HAP-1 (cell line): ENCODE measurements around the gene FBXO2.

Experiments
- DNase-seq, 2 experiments: peaks; one replicate each; pipeline ENCODE4 v3.0.0-alpha.2; 2016 to 2020; ENCODE audit warnings: low spot score in 2 of 2
- H3K27me3 ChIP-seq: fragments of 250-450 bp; sonication (Bioruptor Pico); 2 replicates; pipeline ENCODE4 v1.5.1; 2020; ENCODE audit warnings: low read depth, mild to moderate bottlenecking, moderate library complexity
- H3K36me3 ChIP-seq: fragments of 250-450 bp; sonication (Bioruptor Pico); replicated peaks from 2 replicates; pipeline ENCODE4 v1.5.1; 2020; ENCODE audit warnings: mild to moderate bottlenecking
- H3K4me1 ChIP-seq: fragments of 250-450 bp; sonication (Bioruptor Pico); 2 replicates; pipeline ENCODE4 v1.5.1; 2020; ENCODE audit warnings: mild to moderate bottlenecking
- H3K4me3 ChIP-seq: fragments of 250-450 bp; sonication (Bioruptor Pico); 2 replicates; pipeline ENCODE4 v1.5.1; 2020; ENCODE audit warnings: mild to moderate bottlenecking, moderate library complexity
- H3K9me3 ChIP-seq: fragments of 250-450 bp; sonication (Bioruptor Pico); 2 replicates; pipeline ENCODE4 v1.5.1; 2020; ENCODE audit warnings: mild to moderate bottlenecking, moderate library complexity
- in situ Hi-C: fragments of 300-500 bp; cut with MboI; formaldehyde crosslinking; loops from 3 replicates; pipeline ENCODE4 v1.14.3; 2020; ENCODE audit warnings: low sequenced_read_pairs, inconsistent platforms, mixed read lengths

The FBXO2 gene

DNA sequence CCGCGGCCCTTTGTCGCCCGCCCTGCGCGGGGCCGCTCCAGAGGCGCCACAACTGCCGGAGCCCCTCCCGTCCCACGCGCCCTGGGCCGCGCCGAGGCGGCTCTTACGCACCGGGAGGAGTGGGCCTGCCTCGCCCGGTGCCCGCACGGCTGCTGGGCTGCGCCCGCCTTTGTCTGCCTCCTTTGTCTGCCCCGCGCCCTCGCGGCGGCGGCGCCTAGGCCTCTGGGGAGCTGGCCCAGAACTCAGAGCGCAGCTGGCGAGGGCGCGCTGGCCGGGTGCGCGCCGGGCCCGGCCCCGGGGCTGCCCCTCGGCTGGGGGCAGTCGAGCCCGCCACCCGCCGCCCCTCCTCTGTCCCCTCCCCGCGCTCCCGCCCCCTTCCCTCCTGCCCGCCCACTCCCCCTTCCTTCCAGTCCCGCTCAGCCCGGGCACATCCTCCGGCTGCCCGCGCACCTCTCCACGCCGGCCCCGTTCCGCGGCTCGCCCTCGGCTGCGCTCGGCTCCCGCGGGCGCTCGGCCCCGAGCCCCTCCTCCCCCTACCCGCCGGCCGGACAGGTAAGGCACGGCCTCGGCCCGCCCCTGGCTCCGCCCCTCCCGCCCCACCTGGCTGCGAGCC, 37.2 kb upstream of the FBXO2 start, which contains the start of gene DRAXIN:
DRAXIN (plus strand) TSS at position 409 of the 613 bp plus-strand sequence. CDS start 14,549 bp downstream, outside the sequence.
- H3K4me1 ChIP-seq = peaks cover 21% of the 10 kb centered on the region
- no peaks in the 10 kb centered on the region for H3K9me3 ChIP-seq
- H3K27me3 ChIP-seq = peaks cover 3% of the 10 kb centered on the region; the same call in 1 of the 2 replicates
- in situ Hi-C loops = no loop called here
- peak within 1 kb of the TSS; percentile 47 for H3K4me3 ChIP-seq
- H3K36me3 ChIP-seq = no peaks in the 10 kb centered on the region
- peak; percentile 32 to 77 for DNase-seq

DNA sequence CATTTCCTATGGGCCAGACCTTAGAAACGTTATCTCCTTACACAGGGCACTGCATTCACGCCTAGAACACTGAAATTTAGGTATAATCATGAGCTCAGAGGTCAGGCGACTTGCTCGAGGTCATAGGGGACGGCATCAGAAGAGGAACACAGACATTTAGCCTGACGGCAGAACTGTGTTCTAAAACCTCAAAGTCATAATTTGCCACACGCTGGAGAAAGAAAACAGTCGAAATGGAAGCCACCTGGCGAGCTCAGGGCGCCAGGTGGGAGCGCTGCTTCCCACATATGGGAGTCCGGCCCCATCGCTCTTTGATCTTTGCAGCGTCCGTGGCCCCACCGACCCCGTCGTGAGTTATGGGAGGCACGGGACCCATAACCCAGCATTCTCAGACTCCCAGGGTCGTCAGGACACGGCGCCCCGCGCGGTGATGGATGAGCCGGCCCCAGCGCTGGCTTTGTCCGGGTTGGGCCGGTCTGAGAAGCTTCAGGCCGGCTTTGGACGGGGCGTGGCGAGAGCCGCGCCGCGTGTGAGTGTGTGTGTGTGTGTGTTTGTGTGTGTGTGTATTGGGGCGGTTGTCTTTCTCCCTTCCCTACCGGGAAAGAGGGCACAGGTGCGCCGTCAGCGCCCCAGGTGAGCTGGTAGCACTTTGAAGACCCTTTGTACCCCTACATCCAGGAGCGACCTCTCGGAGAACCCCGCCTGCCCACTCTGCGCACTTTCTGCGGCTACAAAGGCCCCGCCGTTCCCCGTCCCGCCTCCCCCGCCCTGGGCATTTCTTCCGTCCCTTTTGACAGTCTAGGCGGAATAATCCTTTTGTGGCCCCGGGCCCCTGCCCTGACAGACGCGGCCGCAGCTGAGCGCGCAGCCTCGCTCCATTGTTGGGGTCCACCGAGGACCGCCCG, 36.4 kb upstream of the FBXO2 start:
- in situ Hi-C loops = no loop called here
- Histone ChIP-seq H3K36me3 (no peaks in the 10 kb centered on the region), H3K4me1 (peaks cover 21% of the 10 kb centered on the region), H3K4me3 (peak overlapping the region; percentile 47), H3K9me3 (no peaks in the 10 kb centered on the region), H3K27me3 (peaks cover 3% of the 10 kb centered on the region; the same call in 1 of the 2 replicates)
- DNase-seq = peak; percentile 27 to 70

DNA sequence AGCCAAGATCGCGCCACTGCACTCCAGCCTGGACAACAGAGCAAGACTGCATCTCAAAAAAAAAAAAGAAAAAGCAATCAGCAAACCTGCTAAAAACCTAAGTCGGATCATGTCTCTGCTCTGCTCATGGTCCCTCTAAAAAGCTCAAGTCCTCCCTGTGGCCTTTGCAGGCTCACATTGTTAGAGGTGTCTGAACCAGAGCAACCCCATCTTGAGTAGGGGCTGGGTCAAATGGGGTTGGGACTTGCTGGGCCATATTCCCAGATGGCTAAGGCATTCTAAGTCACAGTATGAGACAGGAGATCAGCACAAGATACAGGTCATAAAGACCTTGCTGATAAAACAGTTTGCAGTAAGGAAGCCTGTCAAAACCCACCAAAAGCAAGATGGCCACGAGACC, 34.3 kb upstream of the FBXO2 start:
- no peak overlapping the region for H3K4me3 ChIP-seq
- H3K9me3 ChIP-seq = no peaks in the 10 kb centered on the region
- DNase-seq = no peak
- peaks cover 26% of the 10 kb centered on the region for H3K4me1 ChIP-seq
- in situ Hi-C loops = no loop called here
- peaks cover 3% of the 10 kb centered on the region; the same call in 1 of the 2 replicates for H3K27me3 ChIP-seq
- no peaks in the 10 kb centered on the region for H3K36me3 ChIP-seq

DNA sequence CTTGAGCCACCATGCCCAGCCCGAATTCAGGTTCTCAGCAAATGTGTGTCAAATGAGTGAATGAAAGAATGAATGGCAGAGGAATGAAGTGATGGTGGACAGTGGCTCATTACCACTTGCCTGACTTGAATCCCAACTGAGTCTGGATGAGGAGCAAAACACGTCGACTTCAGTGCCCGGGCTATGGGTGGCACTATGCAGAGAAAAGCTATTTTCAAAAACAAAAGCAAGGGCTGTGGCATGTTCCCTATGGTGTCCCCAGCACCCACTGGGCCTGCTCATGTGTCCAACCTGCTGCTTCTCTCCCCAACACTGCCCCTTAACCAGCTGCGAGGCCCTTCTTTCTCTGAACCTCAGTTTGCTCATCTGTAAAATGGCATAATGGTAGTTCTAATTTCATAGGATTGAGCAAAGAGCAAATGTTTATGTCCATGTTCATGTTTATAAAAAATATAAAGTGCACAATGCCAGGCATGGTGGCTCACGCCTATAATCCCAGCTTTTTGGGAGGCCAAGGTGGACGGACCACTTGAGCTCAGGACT, 31.1 kb upstream of the FBXO2 start:
- in situ Hi-C loops = no loop called here
- DNase-seq = no peak
- H3K4me1 ChIP-seq = peaks cover 39% of the 10 kb centered on the region
- H3K27me3 ChIP-seq = no peaks in the 10 kb centered on the region
- no peaks in the 10 kb centered on the region for H3K9me3 ChIP-seq
- no peak overlapping the region for H3K4me3 ChIP-seq
- H3K36me3 ChIP-seq = peaks cover 3% of the 10 kb centered on the region; the same call in 1 of the 2 replicates

DNA sequence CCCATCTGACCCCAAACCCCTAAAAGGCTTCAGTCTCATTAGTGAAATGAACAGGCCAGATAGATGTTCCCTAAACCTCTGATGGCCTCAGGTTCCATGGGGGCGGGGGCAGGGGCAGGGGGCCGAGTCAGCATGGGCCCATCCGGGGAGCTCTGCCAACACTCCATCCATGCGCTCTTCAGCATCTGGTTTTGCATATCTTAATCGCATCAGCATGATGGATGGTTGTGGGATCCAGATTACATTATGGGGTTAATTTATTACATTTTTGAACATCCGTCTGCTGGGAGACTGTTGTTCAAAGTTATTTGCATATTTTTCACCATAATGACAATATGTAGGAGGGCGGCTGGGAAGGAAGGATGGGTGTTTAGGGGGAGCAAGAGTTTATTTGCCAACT, 29.8 kb upstream of the FBXO2 start:
- DNase-seq = peak in 1 of 2 experiments; percentile 26
- H3K36me3 ChIP-seq = peaks cover 8% of the 10 kb centered on the region; the same call in 1 of the 2 replicates
- H3K4me3 ChIP-seq = no peak overlapping the region
- no peaks in the 10 kb centered on the region for H3K9me3 ChIP-seq
- in situ Hi-C loops = no loop called here
- no peaks in the 10 kb centered on the region for H3K27me3 ChIP-seq
- peaks cover 29% of the 10 kb centered on the region for H3K4me1 ChIP-seq

DNA sequence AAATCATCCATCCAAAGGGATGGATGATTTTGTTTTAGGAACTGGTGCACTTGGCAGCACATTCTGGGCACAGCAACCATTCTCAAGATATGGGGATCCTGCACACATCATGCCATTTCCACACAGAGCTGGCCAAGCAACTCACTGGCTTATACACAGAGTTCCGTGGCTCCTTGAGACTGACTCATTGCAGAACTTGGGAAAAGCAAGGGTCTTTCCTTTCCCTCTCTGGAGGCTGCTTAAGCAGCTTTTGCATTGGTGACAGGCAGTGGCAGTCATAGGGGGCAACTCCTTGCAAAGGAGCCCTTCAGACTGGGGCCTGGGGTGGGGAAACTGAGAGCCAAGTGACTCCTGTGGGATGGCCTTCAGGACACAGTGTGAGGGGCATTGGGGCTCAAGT, 28.6 kb upstream of the FBXO2 start:
- Histone ChIP-seq H3K9me3 (no peaks in the 10 kb centered on the region), H3K36me3 (peaks cover 14% of the 10 kb centered on the region), H3K4me3 (no peak overlapping the region), H3K27me3 (no peaks in the 10 kb centered on the region), H3K4me1 (peaks cover 28% of the 10 kb centered on the region)
- in situ Hi-C loops = no loop called here
- DNase-seq = no peak

DNA sequence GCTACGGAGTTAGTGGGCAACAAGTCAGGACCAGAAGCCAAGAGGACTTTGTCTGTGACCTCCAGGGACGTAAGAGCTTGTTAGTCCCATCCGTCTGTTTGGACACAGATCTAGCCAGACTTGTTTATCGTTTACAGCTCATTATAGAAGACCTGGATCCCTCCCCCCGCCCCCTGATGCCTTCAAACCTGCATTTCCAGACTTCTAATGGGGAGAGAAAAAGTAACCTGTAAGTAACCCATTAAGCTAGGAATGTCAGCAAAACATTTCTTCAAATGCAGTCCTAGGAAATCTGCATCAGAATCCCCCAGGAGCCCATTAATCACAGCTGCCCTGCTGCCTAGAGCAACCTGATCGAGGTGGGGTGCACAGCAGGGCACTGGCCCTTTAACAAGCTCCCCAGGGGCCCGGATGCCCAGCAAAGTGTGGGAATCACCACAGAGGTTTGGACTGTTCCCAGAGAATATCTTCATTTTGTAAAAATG, 28.1 kb upstream of the FBXO2 start:
- no peaks in the 10 kb centered on the region for H3K9me3 ChIP-seq
- no peaks in the 10 kb centered on the region for H3K27me3 ChIP-seq
- peaks cover 17% of the 10 kb centered on the region for H3K36me3 ChIP-seq
- H3K4me1 ChIP-seq = peaks cover 28% of the 10 kb centered on the region
- DNase-seq = peak; percentile 38 to 53
- H3K4me3 ChIP-seq = no peak overlapping the region
- in situ Hi-C loops = no loop called here

DNA sequence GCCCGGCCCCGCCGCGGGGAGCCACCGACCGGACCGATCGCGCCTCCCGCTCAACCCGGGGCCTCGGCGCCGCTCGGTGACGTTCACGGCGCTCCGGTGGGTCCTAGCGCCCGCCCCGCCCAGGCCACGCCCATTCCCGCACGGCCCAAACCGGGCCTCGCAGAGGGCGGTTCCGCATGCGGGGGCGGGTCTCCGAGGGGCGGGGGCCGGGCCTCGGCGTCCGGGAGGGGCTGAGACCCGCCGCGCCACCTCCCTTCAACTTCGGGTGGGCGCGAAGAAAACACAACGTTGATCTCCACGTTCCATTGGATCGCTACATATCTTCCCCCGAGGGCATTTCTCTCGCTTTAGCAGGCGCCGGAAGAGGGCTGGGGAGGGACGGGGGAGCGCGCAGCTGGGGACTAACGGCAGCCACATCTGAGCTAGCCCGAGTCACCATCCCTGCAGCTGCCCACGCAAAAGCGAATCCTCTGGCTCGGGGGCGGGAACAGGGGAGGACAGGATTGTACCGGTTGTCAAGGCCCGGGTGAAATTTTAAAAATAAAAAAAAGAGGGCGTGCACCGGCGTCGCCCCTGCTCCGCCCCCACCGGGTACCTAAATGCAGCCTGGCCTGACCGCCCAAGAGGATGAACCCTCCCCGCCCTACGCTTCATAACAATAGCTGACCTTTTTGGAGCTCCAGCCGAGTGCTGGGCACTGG, 27.0 kb upstream of the FBXO2 start, which contains the start of gene MAD2L2:
MAD2L2 (minus strand) TSS at position 78 of the 701 bp plus-strand sequence. CDS start 547 bp downstream, outside the sequence.
- Histone ChIP-seq H3K9me3 (no peaks in the 10 kb centered on the region), H3K36me3 (peaks cover 28% of the 10 kb centered on the region), H3K4me3 (peak within 1 kb of the TSS; percentile 94), H3K4me1 (peaks cover 28% of the 10 kb centered on the region), H3K27me3 (no peaks in the 10 kb centered on the region)
- in situ Hi-C loops = no loop called here
- DNase-seq = peak; percentile 89 to 95

DNA sequence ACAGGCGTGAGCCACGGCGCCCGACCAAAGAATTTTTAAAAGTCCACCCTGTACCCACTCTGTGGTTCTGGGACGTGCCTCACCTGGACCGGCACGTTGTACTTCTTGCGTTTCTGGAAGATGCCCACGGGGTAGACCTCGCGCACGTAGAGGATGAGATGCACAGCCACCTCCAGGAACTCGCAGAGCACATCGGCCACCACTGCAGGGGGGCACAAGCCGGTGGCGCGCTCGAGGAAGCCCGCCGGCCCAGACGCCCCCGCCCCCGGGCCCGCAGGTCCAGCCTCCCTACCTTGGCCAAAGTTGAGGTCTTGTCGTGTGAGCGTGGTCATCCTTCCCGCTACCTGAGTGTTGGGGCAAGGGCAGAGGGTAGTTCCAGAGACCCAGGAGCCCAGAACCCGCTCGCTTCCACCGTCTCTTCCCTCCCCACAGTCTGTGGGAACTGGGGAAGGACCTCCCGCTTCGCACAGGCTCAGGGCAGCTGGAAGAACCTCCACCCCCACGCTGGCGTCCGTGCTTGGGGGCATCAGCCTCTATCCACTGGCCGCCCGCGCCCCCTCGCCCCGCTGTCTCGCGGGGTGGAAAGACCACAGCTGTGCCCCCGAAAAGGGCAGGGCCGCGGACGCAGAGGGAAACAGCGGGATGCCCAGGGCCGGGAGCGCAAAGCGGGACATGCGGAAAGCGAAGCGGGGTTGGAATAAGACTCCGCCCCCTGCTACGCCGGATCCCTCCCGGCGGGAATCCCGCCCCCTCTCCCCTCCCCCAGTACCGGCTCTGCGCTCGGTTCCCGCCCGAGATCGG, 26.2 kb upstream of the FBXO2 start:
- in situ Hi-C loops = no loop called here
- DNase-seq = no peak

DNA sequence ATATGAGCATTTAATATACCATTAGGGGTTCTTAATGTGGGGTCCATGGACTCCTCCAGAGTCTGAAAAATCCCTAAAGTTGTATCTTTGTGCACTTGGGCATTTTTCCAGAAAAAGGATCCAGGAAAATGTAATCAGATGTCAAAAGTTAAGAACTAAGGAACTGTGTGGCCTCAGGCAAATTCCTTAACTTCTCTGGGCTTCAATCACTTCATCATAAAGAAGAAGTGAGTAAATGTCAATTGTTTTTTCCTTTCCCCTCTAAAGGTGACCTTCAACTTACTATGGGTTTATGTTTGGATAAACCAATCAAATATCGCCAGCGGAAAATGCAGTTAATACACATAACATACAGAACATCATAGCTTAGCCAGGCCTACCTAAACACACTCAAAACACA, 24.2 kb upstream of the FBXO2 start:
- in situ Hi-C loops = no loop called here
- DNase-seq = no peak
- H3K27me3 ChIP-seq = no peaks in the 10 kb centered on the region
- no peaks in the 10 kb centered on the region for H3K9me3 ChIP-seq
- peaks cover 23% of the 10 kb centered on the region for H3K4me1 ChIP-seq
- H3K36me3 ChIP-seq = peaks cover 56% of the 10 kb centered on the region
- no peak overlapping the region for H3K4me3 ChIP-seq

More for the DNA sequence above, 26.2 kb upstream of the FBXO2 start:
- peaks cover 28% of the 10 kb centered on the region for H3K4me1 ChIP-seq
- no peaks in the 10 kb centered on the region for H3K9me3 ChIP-seq
- peak overlapping the region; percentile 94 for H3K4me3 ChIP-seq
- peaks cover 36% of the 10 kb centered on the region for H3K36me3 ChIP-seq
- no peaks in the 10 kb centered on the region for H3K27me3 ChIP-seq

DNA sequence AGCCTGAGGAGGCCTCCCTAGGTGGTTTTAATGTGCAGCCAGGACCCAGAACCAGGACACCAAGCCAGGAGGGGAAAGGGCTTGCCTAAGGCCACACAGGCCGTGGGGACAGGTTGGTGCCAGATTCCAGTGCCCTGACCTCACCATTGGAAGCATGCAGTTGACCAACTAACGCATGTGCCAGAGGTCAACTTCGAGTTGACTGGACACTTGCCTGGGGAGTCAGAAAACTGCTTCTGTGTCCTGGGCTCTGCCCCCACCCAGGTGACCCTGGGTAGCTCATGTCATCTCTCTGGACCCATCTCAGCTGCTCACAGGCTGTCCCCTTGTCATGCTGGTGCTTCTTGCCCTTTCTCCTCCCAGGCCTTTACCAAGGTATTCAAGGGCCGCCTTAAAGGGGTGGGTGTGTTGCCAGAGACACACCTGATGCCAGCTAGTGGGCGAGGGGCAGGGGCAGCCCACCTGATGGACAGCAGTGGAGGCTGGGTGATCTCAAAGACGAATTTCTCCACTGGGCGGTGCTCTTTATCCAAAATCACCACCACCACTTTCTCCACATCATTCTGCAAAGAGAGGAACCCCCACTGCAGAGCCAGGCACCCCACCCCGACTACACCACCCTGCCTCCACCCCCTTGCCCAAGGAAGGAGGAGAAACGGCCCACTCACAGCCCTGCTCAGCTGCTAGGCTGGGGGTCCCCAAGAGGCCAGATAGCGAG, 22.3 kb upstream of the FBXO2 start:
- peaks cover 75% of the 10 kb centered on the region for H3K36me3 ChIP-seq
- peaks cover 8% of the 10 kb centered on the region for H3K4me1 ChIP-seq
- DNase-seq = no peak

DNA sequence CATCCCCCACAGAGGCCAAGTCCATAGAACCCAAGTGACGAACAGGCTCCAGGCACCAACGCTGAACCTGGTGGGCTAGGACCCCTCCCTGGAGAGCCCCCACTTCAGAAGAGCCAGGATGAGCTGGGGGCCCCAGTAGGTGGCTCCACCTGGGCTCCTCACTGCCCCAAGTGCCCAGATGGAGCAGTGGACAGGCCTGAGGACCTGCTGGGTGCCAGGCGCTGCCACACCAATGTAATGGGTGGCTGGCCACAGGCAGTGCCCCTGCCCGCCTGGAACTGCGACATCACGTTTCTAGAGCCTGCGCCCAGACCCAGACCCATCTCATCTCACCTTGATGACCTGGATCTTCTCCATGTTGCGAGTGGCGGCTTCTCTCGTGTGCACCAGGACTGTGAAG, 21.1 kb upstream of the FBXO2 start:
- DNase-seq = no peak
- Histone ChIP-seq H3K27me3 (no peaks in the 10 kb centered on the region), H3K4me1 (peaks cover 6% of the 10 kb centered on the region), H3K9me3 (no peaks in the 10 kb centered on the region), H3K4me3 (no peak overlapping the region), H3K36me3 (peaks cover 79% of the 10 kb centered on the region)
- in situ Hi-C loops = no loop called here

More for the DNA sequence above, 22.3 kb upstream of the FBXO2 start:
- H3K4me3 ChIP-seq = no peak overlapping the region
- in situ Hi-C loops = no loop called here
- no peaks in the 10 kb centered on the region for H3K9me3 ChIP-seq
- H3K27me3 ChIP-seq = no peaks in the 10 kb centered on the region
